B cell (primary cell): ENCODE data around the gene TMEM18.

ENCODE experiments used
- EZH2 ChIP-seq: IDR thresholded peaks from 2 replicates; pipeline ENCODE4 v1.6.1; 2012; ENCODE audit warnings: borderline replicate concordance, low read depth, mild to moderate bottlenecking, moderate library complexity, low read length; ENCODE audit not compliant: insufficient read depth, poor library complexity, severe bottlenecking
- TF ChIP-seq, protein P1 (sequence below): fragments of 200-600 bp; IDR thresholded peaks from one replicate; pipeline ENCODE4 v1.8.0; 2022; ENCODE audit warnings: antibody characterized with exemption, mild to moderate bottlenecking

DNA sequence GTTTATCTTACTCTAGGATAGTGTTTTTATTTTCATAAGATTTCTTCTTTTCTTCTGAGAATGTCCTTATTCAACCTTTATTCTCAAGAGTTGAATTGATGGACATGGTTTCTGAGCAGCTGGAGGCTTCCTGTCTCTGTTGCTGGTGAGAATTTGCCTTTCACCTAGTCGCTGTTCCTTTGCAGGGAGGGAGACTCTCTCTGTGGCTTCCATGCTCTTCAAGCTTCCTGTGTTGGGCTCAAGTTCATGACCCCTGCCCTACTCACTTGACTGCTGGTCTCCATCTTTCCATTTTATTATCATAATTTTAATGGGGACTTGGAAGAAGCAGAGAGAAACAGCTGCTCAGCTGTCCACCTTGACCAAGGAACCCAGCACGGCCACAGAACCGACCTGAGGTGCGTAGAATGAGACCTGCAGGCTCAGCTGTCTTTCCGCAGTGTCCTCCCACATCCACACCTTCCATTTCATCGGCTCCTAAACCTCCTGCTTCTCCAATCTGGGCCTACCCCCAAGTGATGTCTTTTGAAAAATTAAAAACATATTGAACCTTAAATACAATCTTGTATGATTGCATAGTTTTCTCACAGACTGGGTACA, 24.2 kb downstream of the TMEM18 start:
- TF ChIP-seq, protein P1, sequence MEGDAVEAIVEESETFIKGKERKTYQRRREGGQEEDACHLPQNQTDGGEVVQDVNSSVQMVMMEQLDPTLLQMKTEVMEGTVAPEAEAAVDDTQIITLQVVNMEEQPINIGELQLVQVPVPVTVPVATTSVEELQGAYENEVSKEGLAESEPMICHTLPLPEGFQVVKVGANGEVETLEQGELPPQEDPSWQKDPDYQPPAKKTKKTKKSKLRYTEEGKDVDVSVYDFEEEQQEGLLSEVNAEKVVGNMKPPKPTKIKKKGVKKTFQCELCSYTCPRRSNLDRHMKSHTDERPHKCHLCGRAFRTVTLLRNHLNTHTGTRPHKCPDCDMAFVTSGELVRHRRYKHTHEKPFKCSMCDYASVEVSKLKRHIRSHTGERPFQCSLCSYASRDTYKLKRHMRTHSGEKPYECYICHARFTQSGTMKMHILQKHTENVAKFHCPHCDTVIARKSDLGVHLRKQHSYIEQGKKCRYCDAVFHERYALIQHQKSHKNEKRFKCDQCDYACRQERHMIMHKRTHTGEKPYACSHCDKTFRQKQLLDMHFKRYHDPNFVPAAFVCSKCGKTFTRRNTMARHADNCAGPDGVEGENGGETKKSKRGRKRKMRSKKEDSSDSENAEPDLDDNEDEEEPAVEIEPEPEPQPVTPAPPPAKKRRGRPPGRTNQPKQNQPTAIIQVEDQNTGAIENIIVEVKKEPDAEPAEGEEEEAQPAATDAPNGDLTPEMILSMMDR = no peak
- no peak for TF ChIP-seq EZH2
